Astrocyte (in vitro differentiated cells and primary cell): ENCODE measurements around the gene SLIT3. TPM values are rescaled to one million over a fixed set of nuclear protein-coding genes. Genes with fewer than 3 reads are reported as not detected.

Experiments used
- DNase-seq: peaks from one replicate; pipeline ENCODE4 v3.0.0-alpha.2; 2010; ENCODE audit warnings: low read depth
- FAIRE-seq: peaks from 2 replicates; lab custom pipeline; 2011; peaks lifted over from hg19 to GRCh38; lab: Jason Lieb, UNC
- H2AFZ ChIP-seq: 2 replicates; pipeline ENCODE4 v1.6.0; 2012; ENCODE audit warnings: low read depth, low read length, inconsistent platforms
- H3K27ac ChIP-seq: 2 replicates; pipeline ENCODE4 v1.5.1; 2011; ENCODE audit warnings: low read depth, low read length, inconsistent platforms
- H3K27me3 ChIP-seq: 2 replicates; pipeline ENCODE4 v1.6.0; 2011; ENCODE audit warnings: low read length, inconsistent platforms; ENCODE audit not compliant: insufficient read depth
- H3K36me3 ChIP-seq: 2 replicates; pipeline ENCODE4 v1.5.1; 2011; ENCODE audit warnings: low read length, inconsistent platforms; ENCODE audit not compliant: insufficient read depth
- H3K4me1 ChIP-seq: 2 replicates; pipeline ENCODE4 v1.5.1; 2011; ENCODE audit warnings: low read length, inconsistent platforms; ENCODE audit not compliant: insufficient read depth
- H3K4me2 ChIP-seq: 2 replicates; pipeline ENCODE4 v1.6.0; 2012; ENCODE audit warnings: low read length, inconsistent platforms
- H3K4me3 ChIP-seq: 2 replicates; pipeline ENCODE4 v1.5.1; 2011; ENCODE audit warnings: low read depth, mild to moderate bottlenecking, low read length, inconsistent platforms; ENCODE audit not compliant: insufficient read depth
- H3K79me2 ChIP-seq: 2 replicates; pipeline ENCODE4 v1.6.0; 2012; ENCODE audit warnings: mild to moderate bottlenecking, low read length, inconsistent platforms; ENCODE audit not compliant: insufficient read depth
- H3K9ac ChIP-seq: 2 replicates; pipeline ENCODE4 v1.6.0; 2012; ENCODE audit warnings: mild to moderate bottlenecking, low read length, inconsistent platforms
- H3K9me3 ChIP-seq: 2 replicates; pipeline ENCODE4 v1.5.1; 2012; ENCODE audit warnings: low read depth, mild to moderate bottlenecking, low read length, inconsistent platforms; ENCODE audit not compliant: insufficient read depth
- H4K20me1 ChIP-seq: 2 replicates; pipeline ENCODE4 v1.6.0; 2012; ENCODE audit warnings: low read length, inconsistent platforms; ENCODE audit not compliant: insufficient read depth
- H3K27ac Mint-ChIP-seq: one replicate; pipeline ENCODE4 v1.8.0; 2021; ENCODE audit warnings: mild to moderate bottlenecking, mixed read lengths; ENCODE audit not compliant: unreplicated experiment
- H3K27me3 Mint-ChIP-seq: one replicate; pipeline ENCODE4 v1.8.0; 2021; ENCODE audit warnings: low read depth, mixed read lengths; ENCODE audit not compliant: unreplicated experiment
- H3K36me3 Mint-ChIP-seq: one replicate; pipeline ENCODE4 v1.8.0; 2021; ENCODE audit warnings: low read depth, mixed read lengths; ENCODE audit not compliant: unreplicated experiment
- H3K4me1 Mint-ChIP-seq: one replicate; pipeline ENCODE4 v1.8.0; 2021; ENCODE audit warnings: low read depth, mixed read lengths; ENCODE audit not compliant: unreplicated experiment
- H3K4me3 Mint-ChIP-seq: one replicate; pipeline ENCODE4 v1.8.0; 2021; ENCODE audit warnings: mild to moderate bottlenecking, moderate library complexity, mixed read lengths; ENCODE audit not compliant: unreplicated experiment
- H3K9me3 Mint-ChIP-seq: one replicate; pipeline ENCODE4 v1.8.0; 2021; ENCODE audit warnings: mild to moderate bottlenecking, mixed read lengths; ENCODE audit not compliant: unreplicated experiment
- CTCF ChIP-seq: IDR thresholded peaks from 2 replicates; pipeline ENCODE4 v1.5.1; 2011; ENCODE audit warnings: low read depth, mild to moderate bottlenecking, inconsistent platforms, low read length, moderate library complexity; ENCODE audit not compliant: insufficient read depth
- EZH2 ChIP-seq: IDR thresholded peaks from 2 replicates; pipeline ENCODE4 v1.6.1; 2012; ENCODE audit warnings: mild to moderate bottlenecking, low read length, inconsistent platforms; ENCODE audit not compliant: insufficient read depth
- total RNA-seq: library from RNA; stranded (reverse); gene quantifications from 2 replicates; pipeline ENCODE4 v1.2.1, GENCODE V29; 2021

SLIT3 gene
- total RNA-seq, 1 donor from 2014 or later, result 20.7 TPM

GRCh38 chr5:169051351-169051750, 249.6 kb downstream of the SLIT3 start:
- no peaks in the 10 kb centered on the region for H3K27me3 ChIP-seq
- no peak overlapping the region for H2AFZ ChIP-seq
- H3K9ac ChIP-seq, result no peak overlapping the region
- H4K20me1 ChIP-seq, result no peaks in the 10 kb centered on the region
- no peak overlapping the region for H3K4me2 ChIP-seq
- no peak overlapping the region for H3K27ac Mint-ChIP-seq
- no peaks in the 10 kb centered on the region for H3K9me3 ChIP-seq
- H3K36me3 Mint-ChIP-seq, result peaks cover 2% of the 10 kb centered on the region
- H3K4me3 Mint-ChIP-seq, result no peak overlapping the region
- TF ChIP-seq CTCF, result no peak
- no peak for TF ChIP-seq EZH2
- no peak overlapping the region for H3K4me3 ChIP-seq
- H3K27ac ChIP-seq, result no peak overlapping the region
- no peaks in the 10 kb centered on the region for H3K79me2 ChIP-seq
- no peaks in the 10 kb centered on the region for H3K36me3 ChIP-seq
- no peaks in the 10 kb centered on the region for H3K9me3 Mint-ChIP-seq
- H3K4me1 Mint-ChIP-seq, result peaks cover 42% of the 10 kb centered on the region
- FAIRE-seq, result no peak
- H3K4me1 ChIP-seq, result peaks cover 6% of the 10 kb centered on the region
- no peaks in the 10 kb centered on the region for H3K27me3 Mint-ChIP-seq
- no peak for DNase-seq

- Histone ChIP-seq H4K20me1 (no peaks in the 10 kb centered on the region), H3K36me3 (no peaks in the 10 kb centered on the region), H3K4me3 (no peak overlapping the region), H3K27me3 (no peaks in the 10 kb centered on the region), H3K9me3 (no peaks in the 10 kb centered on the region), H3K4me1 (peaks cover 6% of the 10 kb centered on the region), H3K4me2 (peak overlapping the region; percentile 53), H3K79me2 (no peaks in the 10 kb centered on the region), H3K27ac (no peak overlapping the region), H2AFZ (no peak overlapping the region), H3K9ac (no peak overlapping the region)
- FAIRE-seq (no peak), DNase-seq (peak; percentile 31)
- no peak for TF ChIP-seq CTCF
- TF ChIP-seq EZH2, result no peak
- peaks cover 42% of the 10 kb centered on the region for H3K4me1 Mint-ChIP-seq
- H3K4me3 Mint-ChIP-seq, result no peak overlapping the region
- no peaks in the 10 kb centered on the region for H3K27me3 Mint-ChIP-seq
- H3K27ac Mint-ChIP-seq, result peak overlapping the region; percentile 89
- H3K9me3 Mint-ChIP-seq, result no peaks in the 10 kb centered on the region
- H3K36me3 Mint-ChIP-seq, result no peaks in the 10 kb centered on the region
Measured at GRCh38 chr5:169050636-169051035, 250.3 kb downstream of the SLIT3 start.

GRCh38 chr5:169050146-169050571, 250.8 kb downstream of the SLIT3 start:
- FAIRE-seq (no peak), DNase-seq (peak; percentile 42)
- no peak overlapping the region for H3K27ac ChIP-seq
- no peaks in the 10 kb centered on the region for H3K36me3 Mint-ChIP-seq
- H3K4me3 Mint-ChIP-seq, result no peak overlapping the region
- no peaks in the 10 kb centered on the region for H3K36me3 ChIP-seq
- H3K9me3 ChIP-seq, result no peaks in the 10 kb centered on the region
- no peaks in the 10 kb centered on the region for H3K79me2 ChIP-seq
- H3K9ac ChIP-seq, result no peak overlapping the region
- no peak overlapping the region for H2AFZ ChIP-seq
- H3K27ac Mint-ChIP-seq, result peak overlapping the region; percentile 89
- H3K27me3 Mint-ChIP-seq, result no peaks in the 10 kb centered on the region
- H3K4me3 ChIP-seq, result no peak overlapping the region
- peaks cover 6% of the 10 kb centered on the region for H3K4me1 ChIP-seq
- TF ChIP-seq EZH2 (no peak), CTCF (no peak)
- no peaks in the 10 kb centered on the region for H4K20me1 ChIP-seq
- H3K9me3 Mint-ChIP-seq, result no peaks in the 10 kb centered on the region
- H3K27me3 ChIP-seq, result no peaks in the 10 kb centered on the region
- H3K4me1 Mint-ChIP-seq, result peaks cover 43% of the 10 kb centered on the region
- H3K4me2 ChIP-seq, result peak overlapping the region; percentile 53
